ENCODE data around the gene FLAD1.

- TF ChIP-seq POLR2AphosphoS5 (IDR thresholded peaks at IDR 0.05; ENCODE audit: borderline replicate concordance, low read depth, low read length) (no peak), EZH2 (IDR thresholded peaks at IDR 0.05) (no peak)
Observed at GRCh38 chr1:154945962-154946850, 36.9 kb upstream of the FLAD1 start.

Data from SK-N-MC (cell line).